GM12872 (cell line): ENCODE measurements around the gene KRTAP5-5.

Experiments used
- CTCF ChIP-seq: IDR thresholded peaks from 3 replicates; pipeline ENCODE4 v1.5.1; 2011; ENCODE audit warnings: low read depth, mild to moderate bottlenecking, low read length, moderate library complexity; ENCODE audit not compliant: insufficient read depth

Gene KRTAP5-5

DNA sequence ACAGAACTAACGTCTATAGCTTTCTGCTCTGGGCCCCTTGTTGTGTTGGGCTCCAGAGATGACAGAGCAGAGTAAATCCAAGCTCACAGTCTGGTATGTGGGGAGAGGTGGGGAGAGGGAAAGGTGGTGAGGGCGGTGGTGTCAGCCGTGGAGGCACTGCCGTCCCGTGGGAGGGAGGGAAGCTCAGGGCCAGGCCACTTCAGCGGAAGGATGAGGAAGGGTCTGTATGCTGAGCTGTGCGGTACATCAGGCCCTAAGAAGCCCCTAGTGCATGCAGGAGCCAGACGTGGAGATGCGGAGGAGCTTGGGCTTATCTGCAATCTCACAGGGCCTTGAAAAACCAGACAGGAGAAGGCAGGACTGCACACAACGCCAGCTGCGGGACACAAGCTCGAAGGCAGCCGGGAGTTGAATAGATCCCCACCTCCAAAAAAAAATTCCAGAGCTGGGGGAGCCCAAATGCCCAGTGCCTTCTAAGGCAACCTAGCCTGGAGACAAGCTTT is 1.5 kb downstream of the KRTAP5-5 start:
- TF ChIP-seq CTCF: no peak

DNA sequence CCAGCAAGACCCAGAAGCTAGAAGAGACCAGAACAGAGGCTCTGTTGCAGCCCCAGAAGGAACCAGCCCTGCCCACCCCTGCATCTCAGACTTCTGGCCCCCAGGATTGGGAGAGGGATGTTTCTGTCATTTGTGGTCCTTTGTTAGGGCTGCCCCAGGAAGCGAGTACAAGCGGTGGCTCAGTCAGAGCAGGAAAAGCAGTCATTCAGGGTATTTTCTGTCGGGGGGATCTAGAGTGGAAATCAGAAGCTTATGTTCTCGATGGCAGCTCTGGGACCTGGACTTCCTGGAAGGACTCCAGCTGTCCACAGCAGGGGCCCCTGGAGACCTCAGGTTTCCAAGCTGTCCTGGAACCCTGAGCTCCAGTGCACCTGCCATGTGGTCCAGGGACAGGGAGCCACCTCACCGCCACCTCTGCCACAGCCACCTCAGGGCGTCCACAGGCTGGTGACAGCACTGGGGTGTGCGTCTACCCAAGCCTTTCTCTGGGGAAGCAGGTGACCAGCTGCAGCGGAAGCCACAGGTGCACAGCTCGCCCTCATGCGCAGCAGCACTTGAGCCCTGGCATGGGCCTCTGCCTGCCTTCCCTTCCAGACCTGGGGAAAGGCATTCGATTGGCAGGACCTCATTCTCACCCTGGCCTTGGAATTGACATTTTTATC is 2.6 kb downstream of the KRTAP5-5 start:
- no peak for TF ChIP-seq CTCF

- TF ChIP-seq CTCF: no peak
Observed at GRCh38 chr11:1633864-1634263, 4.3 kb downstream of the KRTAP5-5 start.

DNA sequence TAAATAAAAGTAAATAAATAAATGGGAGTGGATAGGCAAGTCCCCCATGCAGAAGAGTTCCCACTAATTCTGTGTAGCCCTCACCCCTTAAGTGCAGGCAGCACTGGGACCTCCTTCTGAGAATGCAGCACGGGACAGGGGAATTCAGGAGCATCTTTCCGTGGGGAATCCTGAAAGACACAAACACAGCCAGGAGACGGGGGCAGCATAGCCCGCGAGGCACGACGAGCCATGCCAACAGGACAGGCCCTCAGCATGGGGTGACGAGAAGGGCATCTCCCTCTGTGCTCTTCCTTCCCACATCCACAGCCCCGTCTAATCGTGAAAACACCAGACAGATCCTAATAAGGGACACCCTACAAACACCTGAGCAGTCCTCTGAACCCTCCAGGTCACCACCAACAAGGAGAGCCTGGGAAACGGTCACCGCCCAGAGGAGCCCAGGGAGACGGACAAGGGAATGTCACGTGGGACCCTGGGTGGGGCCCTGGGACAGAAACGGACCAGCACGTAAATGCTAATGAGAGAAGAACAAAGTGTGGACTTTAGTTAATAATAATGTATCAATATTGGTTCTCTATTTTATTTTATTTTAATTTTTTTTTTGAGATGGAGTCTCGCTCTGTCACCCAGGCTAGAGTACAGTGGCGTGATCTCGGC is 6.8 kb downstream of the KRTAP5-5 start:
- no peak for TF ChIP-seq CTCF

DNA sequence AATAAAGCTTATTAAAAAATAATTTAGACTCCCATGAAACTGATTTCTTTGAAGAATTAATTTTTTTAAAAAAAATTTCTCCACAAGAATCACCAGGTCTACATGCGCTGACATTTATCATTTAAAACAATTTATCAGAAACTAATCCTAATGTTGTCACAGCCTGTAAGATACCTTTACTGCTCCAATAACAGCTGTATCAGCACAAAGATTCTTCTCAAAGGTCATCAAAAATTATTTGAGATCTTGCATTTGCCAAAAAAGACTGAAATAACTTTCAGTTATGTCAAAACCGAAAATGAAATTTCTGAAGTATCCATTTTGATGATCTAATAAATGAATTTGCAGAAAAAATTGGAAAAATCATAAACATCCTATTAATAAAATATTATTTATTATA is 8.1 kb downstream of the KRTAP5-5 start:
- TF ChIP-seq CTCF: no peak

GRCh38 chr11:1638344-1638743 is 8.8 kb downstream of the KRTAP5-5 start:
- no peak for TF ChIP-seq CTCF

- TF ChIP-seq CTCF: no peak
Observed at GRCh38 chr11:1639102-1639620, 9.6 kb downstream of the KRTAP5-5 start.
